HG03442 (cell line): ENCODE data around the gene KHDC1.
"Not testable (repeated sequence)": the region's sequence is repeated elsewhere in the genome, so short reads cannot be mapped to it uniquely, and the experiment has no call there.

ENCODE experiments used
- ATAC-seq: cut with Tn5 transposase; IDR thresholded peaks from one replicate; pipeline ENCODE4 v1.9.1; 2021; ENCODE audit warnings: mild to moderate bottlenecking, moderate library complexity; ENCODE audit not compliant: unreplicated experiment

Gene KHDC1

GRCh38 chr6:73252703-73253102 lies 10.3 kb downstream of the KHDC1 start:
- ATAC-seq, result no peak

GRCh38 chr6:73250016-73250415 lies 13.0 kb downstream of the KHDC1 start:
- ATAC-seq, result no peak

- ATAC-seq, result no peak
Observed at GRCh38 chr6:73248192-73248903, 14.6 kb downstream of the KHDC1 start.

- no peak for ATAC-seq
Observed at GRCh38 chr6:73242001-73242400, 21.0 kb downstream of the KHDC1 start.

- no peak for ATAC-seq
Observed at GRCh38 chr6:73240730-73241129, 22.3 kb downstream of the KHDC1 start.

GRCh38 chr6:73236144-73236750 lies 26.7 kb downstream of the KHDC1 start:
- no peak for ATAC-seq

- no peak for ATAC-seq
Observed at GRCh38 chr6:73234733-73235132, 28.3 kb downstream of the KHDC1 start.

- ATAC-seq, result not testable (repeated sequence)
Observed at GRCh38 chr6:73233971-73234370, 29.0 kb downstream of the KHDC1 start.

GRCh38 chr6:73233048-73233447 lies 29.9 kb downstream of the KHDC1 start:
- ATAC-seq, result no peak

GRCh38 chr6:73231986-73232391 lies 31.0 kb downstream of the KHDC1 start:
- peak; percentile 85 for ATAC-seq

- no peak for ATAC-seq
Observed at GRCh38 chr6:73227606-73228255, 35.3 kb downstream of the KHDC1 start.

- ATAC-seq, result no peak
Observed at GRCh38 chr6:73225396-73225795, 37.6 kb downstream of the KHDC1 start, which contains the start of gene KHDC1L. Gene KHDC1L, minus strand, starts transcription at chr6:73225496. Its CDS starts 88 bp downstream, at chr6:73225408.

- no peak for ATAC-seq
Observed at GRCh38 chr6:73216859-73217258, 46.1 kb downstream of the KHDC1 start.

GRCh38 chr6:73209117-73209516 lies 53.9 kb downstream of the KHDC1 start:
- ATAC-seq, result no peak

- no peak for ATAC-seq
Observed at GRCh38 chr6:73207221-73207837, 55.7 kb downstream of the KHDC1 start.

- no peak for ATAC-seq
Observed at GRCh38 chr6:73204252-73204651, 58.7 kb downstream of the KHDC1 start.

GRCh38 chr6:73203098-73203497 lies 59.9 kb downstream of the KHDC1 start:
- no peak for ATAC-seq

GRCh38 chr6:73200735-73201134 lies 62.3 kb downstream of the KHDC1 start:
- ATAC-seq, result no peak

- ATAC-seq, result no peak
Observed at GRCh38 chr6:73200247-73200646, 62.7 kb downstream of the KHDC1 start.

GRCh38 chr6:73194744-73195143 lies 68.3 kb downstream of the KHDC1 start:
- no peak for ATAC-seq

GRCh38 chr6:73193302-73193701 lies 69.7 kb downstream of the KHDC1 start:
- not testable (repeated sequence) for ATAC-seq
